HEK293 (cell line): ENCODE measurements around the gene ERI3.
A peak's percentile ranks its signal among the peaks of the same experiment; 100 is the strongest.

Experiments used
- BCL11B ChIP-seq: fragments of 450-650 bp; formaldehyde crosslinking; IDR thresholded peaks from 2 replicates; pipeline ENCODE4 v1.5.1; 2016; ENCODE audit warnings: low read depth, missing biosample characterization, missing genetic modification characterization
- GLIS1 ChIP-seq: fragments of 450-650 bp; formaldehyde crosslinking; IDR thresholded peaks from 2 replicates; pipeline ENCODE4 v1.5.1; 2016; ENCODE audit warnings: missing biosample characterization, missing genetic modification characterization
- KLF8 ChIP-seq: fragments of 450-650 bp; formaldehyde crosslinking; IDR thresholded peaks from 2 replicates; pipeline ENCODE4 v1.5.1; 2016; ENCODE audit warnings: missing biosample characterization, missing genetic modification characterization
- PRDM1 ChIP-seq: fragments of 450-650 bp; formaldehyde crosslinking; IDR thresholded peaks from 2 replicates; pipeline ENCODE4; 2016; ENCODE audit warnings: missing biosample characterization, missing genetic modification characterization
- SP3 ChIP-seq: fragments of 450-650 bp; formaldehyde crosslinking; IDR thresholded peaks from 2 replicates; pipeline ENCODE4 v1.5.1; 2016; ENCODE audit warnings: missing biosample characterization, missing genetic modification characterization
- ZBTB1 ChIP-seq: fragments of 450-650 bp; formaldehyde crosslinking; IDR thresholded peaks from 2 replicates; pipeline ENCODE4 v1.5.1; 2016; ENCODE audit warnings: missing biosample characterization, missing genetic modification characterization
- ZBTB17 ChIP-seq: fragments of 450-650 bp; formaldehyde crosslinking; IDR thresholded peaks from 2 replicates; pipeline ENCODE4 v1.5.1; 2016; ENCODE audit warnings: missing biosample characterization, missing genetic modification characterization
- ZEB2 ChIP-seq: fragments of 450-650 bp; formaldehyde crosslinking; IDR thresholded peaks from 2 replicates; pipeline ENCODE4 v1.5.1; 2016; ENCODE audit warnings: missing biosample characterization, missing genetic modification characterization
- ZIC2 ChIP-seq: fragments of 450-650 bp; formaldehyde crosslinking; IDR thresholded peaks from 2 replicates; pipeline ENCODE4 v1.5.1; 2016; ENCODE audit warnings: missing biosample characterization, missing genetic modification characterization
- ZNF121 ChIP-seq: fragments of 450-650 bp; formaldehyde crosslinking; IDR thresholded peaks from 2 replicates; pipeline ENCODE4 v1.5.1; 2016; ENCODE audit warnings: missing biosample characterization, missing genetic modification characterization
- ZNF37A ChIP-seq: fragments of 450-650 bp; IDR thresholded peaks from 2 replicates; pipeline ENCODE4 v1.5.1; 2018; ENCODE audit warnings: missing biosample characterization, missing genetic modification characterization
- ZNF394 ChIP-seq: fragments of 450-650 bp; formaldehyde crosslinking; IDR thresholded peaks from 2 replicates; pipeline ENCODE4 v1.5.1; 2016; ENCODE audit warnings: missing biosample characterization, missing genetic modification characterization, mild to moderate bottlenecking, moderate library complexity, borderline replicate concordance
- ZNF561 ChIP-seq: fragments of 450-650 bp; IDR thresholded peaks from 2 replicates; pipeline ENCODE4 v1.5.1; 2018; ENCODE audit warnings: missing biosample characterization, missing genetic modification characterization, borderline replicate concordance
- ZNF600 ChIP-seq: fragments of 450-650 bp; formaldehyde crosslinking; IDR thresholded peaks from 2 replicates; pipeline ENCODE4 v1.5.1; 2016; ENCODE audit warnings: missing biosample characterization, missing genetic modification characterization
- ZNF610 ChIP-seq: fragments of 450-650 bp; formaldehyde crosslinking; IDR thresholded peaks from 2 replicates; pipeline ENCODE4 v1.5.1; 2016; ENCODE audit warnings: missing biosample characterization, missing genetic modification characterization, borderline replicate concordance
- ZNF626 ChIP-seq: fragments of 450-650 bp; sonication (Bioruptor Pico); formaldehyde crosslinking; IDR thresholded peaks from 2 replicates; pipeline ENCODE4 v1.5.1; 2018; ENCODE audit warnings: missing biosample characterization, missing genetic modification characterization, inconsistent platforms
- ZNF707 ChIP-seq: fragments of 450-650 bp; formaldehyde crosslinking; IDR thresholded peaks from 2 replicates; pipeline ENCODE4 v1.5.1; 2016; ENCODE audit warnings: missing biosample characterization, missing genetic modification characterization
- ZNF837 ChIP-seq: fragments of 450-650 bp; formaldehyde crosslinking; IDR thresholded peaks from 2 replicates; pipeline ENCODE4 v1.5.1; 2016; ENCODE audit warnings: missing biosample characterization, missing genetic modification characterization
- ZSCAN16 ChIP-seq: fragments of 450-650 bp; formaldehyde crosslinking; IDR thresholded peaks from 2 replicates; pipeline ENCODE4 v1.5.1; 2016; ENCODE audit warnings: missing biosample characterization, missing genetic modification characterization
- TF ChIP-seq, protein P1 (sequence below): fragments of 450-650 bp; formaldehyde crosslinking; IDR thresholded peaks from 2 replicates; pipeline ENCODE4 v1.5.1; 2016; ENCODE audit warnings: missing biosample characterization, missing genetic modification characterization
- TF ChIP-seq, protein P2 (sequence below): fragments of 450-650 bp; formaldehyde crosslinking; IDR thresholded peaks from 2 replicates; pipeline ENCODE4 v1.5.1; 2016; ENCODE audit warnings: missing biosample characterization, missing genetic modification characterization
- TF ChIP-seq, protein P3 (sequence below): fragments of 450-650 bp; formaldehyde crosslinking; IDR thresholded peaks from 2 replicates; pipeline ENCODE4 v1.5.1; 2017; ENCODE audit warnings: missing biosample characterization, missing genetic modification characterization
- TF ChIP-seq, protein P4 (sequence below): fragments of 450-650 bp; formaldehyde crosslinking; IDR thresholded peaks from 2 replicates; pipeline ENCODE4 v1.5.1; 2016; ENCODE audit warnings: missing biosample characterization, missing genetic modification characterization
- TF ChIP-seq, protein P5 (sequence below): fragments of 450-650 bp; formaldehyde crosslinking; IDR thresholded peaks from 2 replicates; pipeline ENCODE4 v1.5.1; 2016; ENCODE audit warnings: missing biosample characterization, missing genetic modification characterization
- TF ChIP-seq, protein P6 (sequence below): fragments of 450-650 bp; formaldehyde crosslinking; IDR thresholded peaks from 2 replicates; pipeline ENCODE4 v1.5.1; 2016; ENCODE audit warnings: missing biosample characterization, missing genetic modification characterization, low read depth

The ERI3 gene

DNA sequence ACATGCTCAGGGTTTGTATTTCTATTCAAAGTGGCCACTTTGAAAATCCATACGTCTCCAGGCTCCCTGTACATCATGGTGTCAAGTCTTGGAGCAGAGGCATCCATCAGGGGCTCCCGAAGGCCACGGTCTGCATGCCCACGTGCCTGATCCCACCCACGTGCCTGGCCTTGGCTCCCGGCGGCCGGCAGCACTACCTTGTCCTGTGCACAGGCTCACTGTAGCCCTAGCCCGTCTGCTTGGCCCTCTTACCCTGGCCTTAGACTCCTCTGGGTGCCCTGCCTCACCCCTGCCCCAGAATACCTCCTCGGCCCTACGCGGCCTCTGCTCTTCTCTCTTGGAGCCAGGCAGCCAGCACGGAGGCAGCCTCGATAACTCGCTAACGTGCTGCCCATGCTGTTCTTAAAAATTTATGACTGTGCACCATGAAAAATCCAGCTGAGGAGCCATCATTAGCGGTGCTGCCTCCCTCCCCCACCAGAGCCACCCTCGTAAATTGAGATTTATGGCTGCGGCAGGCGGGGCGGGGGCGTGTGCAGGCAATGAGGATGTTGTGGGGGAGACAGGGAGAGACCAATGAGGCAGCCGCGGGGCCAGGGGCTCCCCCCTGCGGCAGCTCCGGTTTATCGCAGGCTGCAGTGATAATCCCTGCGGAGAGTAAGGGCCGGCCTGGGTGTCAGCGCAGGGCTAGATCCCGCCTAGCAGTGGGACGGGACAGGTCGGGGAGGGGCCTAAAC, 117.2 kb downstream of the ERI3 start (continued):
- TF ChIP-seq ZNF837 (no peak), ZNF600 (tag by site-specific recombination) (peak; percentile 78; the same call in 1 of the 2 replicates), ZNF610 (tag by site-specific recombination) (peak; percentile 77), ZNF121 (peak; percentile 97), ZBTB17 (tag by site-specific recombination) (peak; percentile 89; the same call in 1 of the 2 replicates), ZSCAN16 (tag by site-specific recombination) (0 out of 2 replicates have a peak, but pooled peaks have one; percentile 55), KLF8 (tag by site-specific recombination) (peak; percentile 76; the same call in 1 of the 2 replicates), ZNF707 (tag by site-specific recombination) (no peak), ZNF394 (tag by site-specific recombination) (peak; percentile 65; the same call in 1 of the 2 replicates), ZEB2 (tag by site-specific recombination) (peak; percentile 91), ZBTB1 (tag by site-specific recombination) (0 out of 2 replicates have a peak, but pooled peaks have one; percentile 41), GLIS1 (peak; percentile 86), ZNF37A (tag by site-specific recombination) (no peak), ZNF626 (tag by site-specific recombination) (no peak), ZNF561 (peak; percentile 90; the same call in 1 of the 2 replicates), PRDM1 (tag by site-specific recombination) (no peak), ZIC2 (tag by site-specific recombination) (peak; percentile 99), BCL11B (tag by site-specific recombination) (peak; percentile 90), SP3 (tag by site-specific recombination) (peak; percentile 83)
- TF ChIP-seq, protein P1, sequence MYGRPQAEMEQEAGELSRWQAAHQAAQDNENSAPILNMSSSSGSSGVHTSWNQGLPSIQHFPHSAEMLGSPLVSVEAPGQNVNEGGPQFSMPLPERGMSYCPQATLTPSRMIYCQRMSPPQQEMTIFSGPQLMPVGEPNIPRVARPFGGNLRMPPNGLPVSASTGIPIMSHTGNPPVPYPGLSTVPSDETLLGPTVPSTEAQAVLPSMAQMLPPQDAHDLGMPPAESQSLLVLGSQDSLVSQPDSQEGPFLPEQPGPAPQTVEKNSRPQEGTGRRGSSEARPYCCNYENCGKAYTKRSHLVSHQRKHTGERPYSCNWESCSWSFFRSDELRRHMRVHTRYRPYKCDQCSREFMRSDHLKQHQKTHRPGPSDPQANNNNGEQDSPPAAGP, result peak; percentile 99
- TF ChIP-seq, protein P2, sequence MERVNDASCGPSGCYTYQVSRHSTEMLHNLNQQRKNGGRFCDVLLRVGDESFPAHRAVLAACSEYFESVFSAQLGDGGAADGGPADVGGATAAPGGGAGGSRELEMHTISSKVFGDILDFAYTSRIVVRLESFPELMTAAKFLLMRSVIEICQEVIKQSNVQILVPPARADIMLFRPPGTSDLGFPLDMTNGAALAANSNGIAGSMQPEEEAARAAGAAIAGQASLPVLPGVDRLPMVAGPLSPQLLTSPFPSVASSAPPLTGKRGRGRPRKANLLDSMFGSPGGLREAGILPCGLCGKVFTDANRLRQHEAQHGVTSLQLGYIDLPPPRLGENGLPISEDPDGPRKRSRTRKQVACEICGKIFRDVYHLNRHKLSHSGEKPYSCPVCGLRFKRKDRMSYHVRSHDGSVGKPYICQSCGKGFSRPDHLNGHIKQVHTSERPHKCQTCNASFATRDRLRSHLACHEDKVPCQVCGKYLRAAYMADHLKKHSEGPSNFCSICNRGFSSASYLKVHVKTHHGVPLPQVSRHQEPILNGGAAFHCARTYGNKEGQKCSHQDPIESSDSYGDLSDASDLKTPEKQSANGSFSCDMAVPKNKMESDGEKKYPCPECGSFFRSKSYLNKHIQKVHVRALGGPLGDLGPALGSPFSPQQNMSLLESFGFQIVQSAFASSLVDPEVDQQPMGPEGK (tag by site-specific recombination), result peak; percentile 98
- TF ChIP-seq, protein P3, sequence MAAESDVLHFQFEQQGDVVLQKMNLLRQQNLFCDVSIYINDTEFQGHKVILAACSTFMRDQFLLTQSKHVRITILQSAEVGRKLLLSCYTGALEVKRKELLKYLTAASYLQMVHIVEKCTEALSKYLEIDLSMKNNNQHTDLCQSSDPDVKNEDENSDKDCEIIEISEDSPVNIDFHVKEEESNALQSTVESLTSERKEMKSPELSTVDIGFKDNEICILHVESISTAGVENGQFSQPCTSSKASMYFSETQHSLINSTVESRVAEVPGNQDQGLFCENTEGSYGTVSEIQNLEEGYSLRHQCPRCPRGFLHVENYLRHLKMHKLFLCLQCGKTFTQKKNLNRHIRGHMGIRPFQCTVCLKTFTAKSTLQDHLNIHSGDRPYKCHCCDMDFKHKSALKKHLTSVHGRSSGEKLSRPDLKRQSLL (tag by site-specific recombination), result no peak; the same call in 1 of the 2 replicates
- TF ChIP-seq, protein P4, sequence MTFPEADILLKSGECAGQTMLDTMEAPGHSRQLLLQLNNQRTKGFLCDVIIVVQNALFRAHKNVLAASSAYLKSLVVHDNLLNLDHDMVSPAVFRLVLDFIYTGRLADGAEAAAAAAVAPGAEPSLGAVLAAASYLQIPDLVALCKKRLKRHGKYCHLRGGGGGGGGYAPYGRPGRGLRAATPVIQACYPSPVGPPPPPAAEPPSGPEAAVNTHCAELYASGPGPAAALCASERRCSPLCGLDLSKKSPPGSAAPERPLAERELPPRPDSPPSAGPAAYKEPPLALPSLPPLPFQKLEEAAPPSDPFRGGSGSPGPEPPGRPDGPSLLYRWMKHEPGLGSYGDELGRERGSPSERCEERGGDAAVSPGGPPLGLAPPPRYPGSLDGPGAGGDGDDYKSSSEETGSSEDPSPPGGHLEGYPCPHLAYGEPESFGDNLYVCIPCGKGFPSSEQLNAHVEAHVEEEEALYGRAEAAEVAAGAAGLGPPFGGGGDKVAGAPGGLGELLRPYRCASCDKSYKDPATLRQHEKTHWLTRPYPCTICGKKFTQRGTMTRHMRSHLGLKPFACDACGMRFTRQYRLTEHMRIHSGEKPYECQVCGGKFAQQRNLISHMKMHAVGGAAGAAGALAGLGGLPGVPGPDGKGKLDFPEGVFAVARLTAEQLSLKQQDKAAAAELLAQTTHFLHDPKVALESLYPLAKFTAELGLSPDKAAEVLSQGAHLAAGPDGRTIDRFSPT (tag by site-specific recombination), result peak; percentile 89
- TF ChIP-seq, protein P5, sequence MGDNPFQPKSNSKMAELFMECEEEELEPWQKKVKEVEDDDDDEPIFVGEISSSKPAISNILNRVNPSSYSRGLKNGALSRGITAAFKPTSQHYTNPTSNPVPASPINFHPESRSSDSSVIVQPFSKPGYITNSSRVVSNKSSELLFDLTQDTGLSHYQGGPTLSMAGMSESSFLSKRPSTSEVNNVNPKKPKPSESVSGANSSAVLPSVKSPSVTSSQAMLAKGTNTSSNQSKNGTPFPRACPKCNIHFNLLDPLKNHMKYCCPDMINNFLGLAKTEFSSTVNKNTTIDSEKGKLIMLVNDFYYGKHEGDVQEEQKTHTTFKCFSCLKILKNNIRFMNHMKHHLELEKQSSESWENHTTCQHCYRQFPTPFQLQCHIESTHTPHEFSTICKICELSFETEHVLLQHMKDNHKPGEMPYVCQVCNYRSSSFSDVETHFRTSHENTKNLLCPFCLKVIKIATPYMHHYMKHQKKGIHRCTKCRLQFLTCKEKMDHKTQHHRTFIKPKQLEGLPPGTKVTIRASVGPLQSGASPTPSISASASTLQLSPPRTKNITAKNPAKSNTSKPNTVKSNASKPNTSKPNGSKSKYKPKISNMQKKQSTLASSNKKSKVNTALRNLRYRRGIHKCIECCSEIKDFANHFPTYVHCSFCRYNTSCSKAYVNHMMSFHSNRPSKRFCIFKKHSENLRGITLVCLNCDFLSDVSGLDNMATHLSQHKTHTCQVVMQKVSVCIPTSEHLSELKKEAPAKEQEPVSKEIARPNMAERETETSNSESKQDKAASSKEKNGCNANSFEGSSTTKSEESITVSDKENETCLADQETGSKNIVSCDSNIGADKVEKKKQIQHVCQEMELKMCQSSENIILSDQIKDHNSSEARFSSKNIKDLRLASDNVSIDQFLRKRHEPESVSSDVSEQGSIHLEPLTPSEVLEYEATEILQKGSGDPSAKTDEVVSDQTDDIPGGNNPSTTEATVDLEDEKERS, result no peak
- TF ChIP-seq, protein P6, sequence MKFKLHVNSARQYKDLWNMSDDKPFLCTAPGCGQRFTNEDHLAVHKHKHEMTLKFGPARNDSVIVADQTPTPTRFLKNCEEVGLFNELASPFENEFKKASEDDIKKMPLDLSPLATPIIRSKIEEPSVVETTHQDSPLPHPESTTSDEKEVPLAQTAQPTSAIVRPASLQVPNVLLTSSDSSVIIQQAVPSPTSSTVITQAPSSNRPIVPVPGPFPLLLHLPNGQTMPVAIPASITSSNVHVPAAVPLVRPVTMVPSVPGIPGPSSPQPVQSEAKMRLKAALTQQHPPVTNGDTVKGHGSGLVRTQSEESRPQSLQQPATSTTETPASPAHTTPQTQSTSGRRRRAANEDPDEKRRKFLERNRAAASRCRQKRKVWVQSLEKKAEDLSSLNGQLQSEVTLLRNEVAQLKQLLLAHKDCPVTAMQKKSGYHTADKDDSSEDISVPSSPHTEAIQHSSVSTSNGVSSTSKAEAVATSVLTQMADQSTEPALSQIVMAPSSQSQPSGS (tag by site-specific recombination), result peak; percentile 54; the same call in 1 of the 2 replicates
